Glomerular visceral epithelial cell (primary cell): ENCODE results near the gene MRGPRF.

Experiments
- DNase-seq: peaks from one replicate; pipeline ENCODE4 v3.0.0-alpha.2; 2016; ENCODE audit errors: extremely low spot score

Gene MRGPRF

DNA sequence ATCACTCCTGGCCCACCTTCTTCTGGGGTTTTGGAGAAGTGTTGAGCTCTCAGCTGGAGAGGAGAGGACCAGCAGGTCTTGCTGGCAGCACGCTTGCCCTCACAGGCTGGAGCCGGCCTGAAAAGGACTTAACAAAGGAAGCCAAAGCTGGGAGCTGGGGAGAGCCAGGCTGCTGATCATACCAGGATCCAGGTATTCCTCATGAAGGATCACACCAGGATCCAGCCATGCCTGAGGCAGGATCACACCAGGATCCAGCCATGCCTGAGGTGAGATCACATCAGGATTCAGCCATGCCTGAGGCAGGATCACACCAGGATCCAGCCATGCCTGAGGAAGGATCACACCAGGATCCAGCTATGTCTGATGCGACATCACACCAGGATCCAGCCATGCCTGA lies 49.3 kb downstream of the MRGPRF start:
- DNase-seq: no peak

DNA sequence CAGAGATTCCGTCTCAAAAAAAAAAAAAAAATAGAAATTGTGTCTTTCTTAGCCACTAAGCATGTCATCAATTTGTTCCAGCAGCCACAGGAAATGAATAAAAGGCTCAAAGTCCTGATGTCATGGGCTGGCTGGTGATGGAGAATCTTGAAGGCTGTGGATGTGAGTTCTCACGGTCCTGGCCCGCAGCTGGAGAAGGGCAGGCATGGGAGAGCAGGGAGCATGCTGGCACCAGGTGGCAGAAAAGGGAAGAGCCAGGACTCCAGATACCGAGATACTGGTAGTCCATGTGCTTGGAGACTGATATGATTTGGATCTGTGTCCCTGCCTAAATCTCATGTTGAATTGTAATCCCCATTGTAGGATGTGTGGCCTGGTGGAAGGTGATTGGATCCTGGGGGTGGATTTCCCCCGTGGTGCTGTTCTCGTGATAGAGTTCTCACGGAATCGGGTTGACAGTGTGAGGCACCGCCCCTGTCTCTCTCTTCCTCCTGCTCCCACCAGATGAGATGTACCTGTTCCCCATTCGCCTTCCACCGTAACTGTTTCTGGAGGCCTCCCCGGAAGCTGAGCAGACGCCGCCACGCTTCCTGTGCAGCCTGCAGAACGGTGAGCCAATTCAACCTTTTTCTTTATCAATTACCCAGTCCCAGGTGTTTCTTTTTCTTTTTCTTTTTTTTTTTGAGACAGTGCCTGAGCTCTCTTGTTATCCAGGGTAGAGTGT lies 50.4 kb downstream of the MRGPRF start:
- DNase-seq: no peak

DNA sequence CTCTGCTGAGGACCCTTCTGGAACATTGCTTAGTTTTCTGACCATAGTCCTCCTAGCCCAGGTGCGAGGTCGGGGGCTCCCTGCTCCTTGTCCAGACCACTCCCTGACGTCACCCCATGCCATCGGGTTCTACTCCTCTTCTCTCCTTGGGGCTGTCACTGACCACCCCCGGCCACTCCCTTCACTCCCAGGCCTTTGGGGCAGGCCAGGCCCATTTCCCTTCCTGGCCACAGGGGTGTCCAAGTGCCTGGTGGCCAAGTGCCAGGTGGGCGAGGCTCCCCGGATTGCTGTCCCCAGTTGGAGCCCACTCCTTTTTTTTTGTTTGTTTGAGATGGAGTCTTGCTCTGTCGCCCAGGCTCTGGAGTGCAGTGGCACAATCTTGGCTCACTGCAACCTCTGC lies 51.8 kb downstream of the MRGPRF start:
- DNase-seq: no peak

DNA sequence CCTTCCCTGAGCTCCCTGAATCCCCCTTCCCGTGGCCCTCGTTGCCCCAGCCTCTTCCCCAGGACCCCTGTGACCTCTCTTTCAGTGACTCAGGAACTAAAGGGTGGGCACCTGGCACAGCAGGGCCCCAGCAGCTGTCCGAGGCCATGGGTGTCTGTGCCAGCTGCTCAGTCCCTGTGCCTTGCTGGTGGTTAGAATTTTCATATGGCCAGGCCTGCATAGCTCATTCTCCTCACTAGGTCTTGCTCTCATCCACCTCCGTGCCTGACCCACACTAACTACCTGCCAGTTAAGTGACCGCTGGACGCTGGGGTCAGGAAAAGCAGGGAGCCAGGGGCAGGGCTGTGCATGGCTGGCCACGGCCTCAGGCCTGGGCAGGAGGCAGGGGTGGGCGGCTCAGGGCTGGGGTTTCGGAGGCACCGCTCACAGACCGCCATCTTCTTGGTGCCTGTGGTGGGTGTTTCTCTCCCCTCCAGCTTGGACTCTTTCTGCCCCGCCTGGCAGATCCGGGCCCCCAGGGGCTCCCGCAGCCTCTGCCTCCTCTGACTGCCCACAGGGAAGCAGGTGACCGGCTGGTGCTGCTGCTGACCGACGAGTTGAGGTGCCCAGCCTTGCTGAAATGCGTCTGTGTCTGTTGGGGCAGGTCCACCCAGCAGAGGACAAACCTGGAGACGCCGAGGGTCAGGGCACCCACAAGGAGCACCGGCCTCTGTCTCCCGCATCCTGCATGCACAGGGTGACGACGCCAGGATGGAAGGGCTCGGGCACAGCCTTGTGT lies 52.6 kb downstream of the MRGPRF start:
- no peak for DNase-seq

DNA sequence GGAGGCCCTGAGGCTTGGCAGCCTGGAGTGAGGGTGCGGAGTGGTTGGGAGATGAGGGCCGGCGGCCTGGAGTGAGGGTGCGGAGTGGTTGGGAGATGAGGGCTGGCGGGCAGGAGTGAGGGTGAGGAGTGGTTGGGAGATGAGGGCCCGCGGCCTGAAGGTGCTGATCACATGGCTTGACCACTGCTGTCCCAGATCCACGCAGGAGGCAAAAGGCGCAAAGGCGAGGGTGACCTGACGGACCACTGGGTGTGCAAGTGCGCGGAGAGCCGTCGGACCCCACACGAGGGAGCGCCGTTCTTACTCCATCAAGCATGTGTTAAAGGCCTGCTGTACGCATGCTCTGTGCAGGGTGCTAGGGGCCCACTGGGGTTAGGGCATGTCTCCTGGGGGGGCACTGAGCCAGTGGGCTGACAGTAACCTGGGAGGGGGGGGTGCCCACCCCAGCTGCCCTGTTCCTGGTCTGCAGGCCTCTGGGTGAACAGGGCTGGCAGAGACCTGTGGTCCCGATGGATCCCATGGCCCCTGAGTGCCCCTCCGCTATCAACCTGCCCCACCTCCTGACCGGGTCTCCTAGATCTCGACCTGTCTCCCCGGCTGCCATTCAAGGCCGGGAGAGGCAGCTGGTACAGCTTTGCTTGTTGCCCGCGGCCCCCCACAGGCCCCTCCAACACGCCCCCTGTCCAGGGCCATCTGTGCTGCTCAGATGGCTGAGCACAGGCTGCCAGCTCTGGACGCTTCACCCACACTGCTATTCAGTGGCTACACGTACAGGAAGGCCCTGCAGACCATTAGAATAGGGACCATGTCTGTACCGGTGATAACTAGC lies 53.4 kb downstream of the MRGPRF start:
- DNase-seq: no peak

DNA sequence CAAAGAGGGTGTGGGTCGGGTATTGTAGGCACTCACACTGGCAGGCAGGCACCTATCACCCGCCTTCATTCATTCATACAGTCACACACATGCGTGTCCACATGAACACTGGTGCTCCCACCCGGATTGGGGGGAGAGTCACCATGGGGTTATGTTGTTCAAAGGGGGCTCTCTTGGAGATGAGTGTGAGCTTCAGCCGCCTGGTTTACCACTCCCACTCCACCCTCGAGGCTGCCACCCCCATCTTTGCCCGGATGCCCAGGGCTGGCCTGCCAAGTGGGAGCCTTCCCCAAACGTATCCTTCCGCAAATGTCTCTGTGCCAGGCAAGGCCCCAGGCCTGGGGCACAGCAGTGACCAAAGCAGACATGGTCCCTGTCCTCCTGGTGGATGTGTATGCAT lies 54.8 kb downstream of the MRGPRF start:
- DNase-seq: no peak

DNA sequence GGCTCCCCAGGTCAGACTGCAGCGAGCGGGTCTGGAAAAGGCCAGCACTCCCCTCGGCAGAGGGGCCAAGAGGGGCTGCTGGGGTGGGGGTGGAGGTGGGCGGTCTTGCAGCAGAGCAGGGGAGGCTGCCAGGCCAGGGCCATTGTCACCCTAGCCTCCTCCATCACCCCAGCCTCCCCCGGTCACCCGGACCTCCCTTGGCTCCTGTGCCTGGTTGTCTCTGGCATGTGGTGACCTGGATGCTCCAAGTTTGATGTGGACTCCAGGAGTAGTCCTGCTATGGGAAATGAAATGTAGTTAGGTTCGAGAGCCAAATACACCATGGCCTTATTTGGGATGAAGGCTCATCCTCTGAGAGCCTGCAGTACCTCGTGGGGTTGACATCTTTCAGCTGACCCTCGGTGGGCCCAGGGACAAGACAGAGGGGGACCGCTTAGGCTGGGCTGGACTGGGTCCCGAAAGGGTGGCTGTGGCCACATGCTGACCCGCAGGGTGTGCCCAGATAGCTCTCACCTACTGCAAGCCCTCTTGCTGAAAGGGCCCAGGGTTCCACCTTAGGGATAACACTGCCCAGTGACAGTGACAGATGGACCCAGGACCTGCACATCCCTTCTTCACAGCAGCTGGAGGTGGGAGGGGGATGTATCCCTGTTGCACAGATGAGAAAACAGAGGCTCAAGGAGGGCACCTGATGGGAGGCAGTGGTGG lies 56.3 kb downstream of the MRGPRF start:
- no peak for DNase-seq

DNA sequence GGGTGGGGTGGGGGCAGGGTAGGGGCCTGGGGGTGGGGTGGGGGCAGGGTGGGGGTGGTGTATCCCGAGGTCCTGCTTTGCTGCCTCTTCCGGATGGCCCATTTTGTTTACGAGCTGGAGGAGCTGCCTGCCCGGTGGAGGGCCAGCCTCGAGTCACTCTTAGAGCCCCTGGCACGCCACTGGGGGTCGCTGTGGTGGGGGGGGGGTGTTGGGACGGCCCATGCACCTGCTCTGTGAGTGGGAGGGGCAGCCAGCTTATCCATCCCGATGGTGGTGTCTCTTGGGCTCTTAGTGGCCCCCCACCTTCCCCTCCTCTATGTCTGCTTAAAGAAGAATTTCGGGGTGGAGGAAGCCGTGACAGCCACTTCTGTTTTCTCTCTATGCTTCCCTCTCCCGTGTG lies 56.9 kb downstream of the MRGPRF start:
- DNase-seq: no peak

DNA sequence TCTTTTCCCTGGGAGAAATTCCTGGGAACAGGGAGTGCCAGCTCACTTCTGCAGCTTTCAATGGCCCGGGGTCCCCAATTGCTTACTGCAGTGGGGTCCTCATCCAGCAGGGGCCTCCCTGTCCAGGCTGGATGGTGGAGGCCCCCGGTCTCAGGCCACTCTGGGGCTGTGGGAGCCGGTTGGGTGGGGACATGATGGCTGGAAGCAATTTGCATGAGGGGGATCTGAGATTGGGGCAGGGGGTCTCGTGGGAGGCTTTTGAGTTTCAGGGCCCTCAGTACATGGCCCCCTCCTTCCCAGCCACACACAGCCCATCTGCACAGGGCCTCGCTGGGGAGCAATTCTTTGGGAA lies 57.5 kb downstream of the MRGPRF start:
- no peak for DNase-seq

DNA sequence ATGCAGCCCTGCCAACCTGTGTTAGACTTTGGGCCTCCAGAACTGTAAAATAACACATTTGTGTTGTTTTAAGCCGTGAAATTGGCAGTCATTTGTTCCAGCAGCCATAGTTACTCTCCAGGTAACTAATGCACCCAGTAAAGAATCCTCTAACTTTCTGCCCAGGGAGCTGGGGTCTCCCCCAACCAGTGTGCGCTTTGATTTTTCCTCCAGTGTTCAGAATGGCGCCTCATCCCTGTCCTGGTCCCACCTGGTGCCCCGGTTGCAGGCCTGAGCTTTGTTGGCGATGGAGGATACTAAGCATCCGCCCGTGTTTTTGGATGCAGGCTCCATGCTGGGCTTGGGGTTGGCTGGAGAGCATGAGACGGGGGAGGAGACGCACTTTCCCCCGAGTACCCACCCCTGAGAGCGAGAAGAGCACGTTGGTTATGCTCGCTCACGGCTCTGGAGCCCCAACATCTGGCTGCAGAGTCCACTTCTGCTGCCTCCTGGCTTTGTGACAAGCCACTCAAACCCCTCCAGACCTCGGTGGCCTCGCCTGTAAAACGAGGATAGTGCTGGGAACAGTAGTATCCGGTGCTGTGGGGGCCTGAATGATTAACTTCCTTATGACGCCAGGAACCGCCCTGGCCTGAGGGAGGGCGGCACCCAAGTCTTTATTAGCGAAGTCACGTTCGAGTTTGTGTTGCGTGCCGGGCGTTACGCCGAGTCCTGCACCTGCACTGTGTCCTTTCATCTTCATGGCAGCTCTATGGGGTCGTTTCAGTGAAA lies 58.0 kb downstream of the MRGPRF start:
- DNase-seq: peak; percentile 19
